Measurements from ENCODE around the gene ETNK2. TPM values are rescaled to one million over a fixed set of nuclear protein-coding genes. Genes with fewer than 3 reads are reported as not detected.

ETNK2 gene
- total and polyA plus RNA-seq, 2 donors (not counting 1 experiment from before 2014, with no cell fraction given) = 0.49 to 2.8 TPM

- CTCF ChIA-PET = interaction anchor here (0.6 to 4.0 kb wide), 21 partner anchors 8 to 1253 kb away, joined by 3 to 25 read pairs (median 4); partner anchors contain the start of genes ATP2B4, ETNK2 and SNRPE
- TF ChIP-seq EZH2 (IDR thresholded peaks at IDR 0.05; ENCODE audit: borderline replicate concordance, insufficient read depth, low read depth, low read length, poor library complexity, severe bottlenecking) (no peak), CTCF (IDR thresholded peaks at IDR 0.05) (peak; percentile 87)
- intact Hi-C loops (cut with micrococcal nuclease) = loop anchor here (1.0 to 5.0 kb wide), 2 partner anchors 268 to 627 kb away; partner anchors contain the start of gene SNRPE
- peak overlapping the region; percentile 56 for H3K4me2 ChIP-seq (replicated peaks; ENCODE audit: low read depth, low read length, poor library complexity, severe bottlenecking)
- H4K20me1 ChIP-seq (ENCODE audit: control insufficient read depth, insufficient read depth, low read length, poor library complexity, severe bottlenecking) = no peaks in the 10 kb centered on the region
- peaks cover 7 to 8% of the 10 kb centered on the region in 2 donors for H3K4me1 ChIP-seq (ENCODE audit: control insufficient read depth in 2 of 2, insufficient read depth in 2 of 2, low read length in 2 of 2)
- peak overlapping the region; percentile 58 for H2AFZ ChIP-seq (ENCODE audit: insufficient read depth, low read depth, low read length, poor library complexity, severe bottlenecking)
- peaks cover 5% of the 10 kb centered on the region for H3K4me1 Mint-ChIP-seq
- peak overlapping the region; percentile 34 for H3K4me3 Mint-ChIP-seq
- peak; percentile 83 for ATAC-seq (ENCODE audit: low read depth)
- no peaks in the 10 kb centered on the region for H3K36me3 ChIP-seq (replicated peaks in 1 of 2; ENCODE audit: control extremely low read depth in 1 of 2, control insufficient read depth in 1 of 2, extremely low read depth in 1 of 2, insufficient read depth in 2 of 2, low read length in 1 of 2)
- H3K4me3 ChIP-seq (ENCODE audit: control extremely low read depth in 1 of 5, extremely low read depth in 1 of 5, insufficient read depth in 1 of 5, low read depth in 2 of 5, low read length in 4 of 5) = no peak overlapping the region
- POLR2A ChIA-PET = interaction anchor here (0.6 kb wide), 1 partner anchor 14 kb away, joined by 12 read pairs; no protein-coding TSS in a partner anchor
- H3K27me3 Mint-ChIP-seq = peaks cover 14% of the 10 kb centered on the region
- no peaks in the 10 kb centered on the region for H3K9me3 ChIP-seq (ENCODE audit: control extremely low read depth in 1 of 3, control insufficient read depth in 2 of 3, insufficient read depth in 1 of 3, low read length in 2 of 3)
- WGBS (ENCODE audit: insufficient coverage) = 38% methylated on average over 18 of the region's 29 CpGs
- H3K27ac ChIP-seq (ENCODE audit: low read length in 2 of 2) = no peak overlapping the region
- no peaks in the 10 kb centered on the region for H3K9me3 Mint-ChIP-seq (ENCODE audit: insufficient read depth)
- H3K9ac ChIP-seq (ENCODE audit: low read length) = no peak overlapping the region
- H3K27ac Mint-ChIP-seq = no peak overlapping the region
- DNase-seq = peak; percentile 76
- H3K79me2 ChIP-seq (ENCODE audit: control insufficient read depth, insufficient read depth, low read length) = no peaks in the 10 kb centered on the region
- peaks cover 0 to 12% (median 2%) of the 10 kb centered on the region in 4 experiments for H3K27me3 ChIP-seq (replicated peaks in 1 of 4; ENCODE audit: control extremely low read depth in 1 of 4, control insufficient read depth in 3 of 4, insufficient read depth in 4 of 4, low read length in 3 of 4)
Measured at GRCh38 chr1:204128964-204129896, 22.6 kb downstream of the ETNK2 start.
